Measurements from ENCODE around the gene TMEM11. TPM values are rescaled to one million over a fixed set of nuclear protein-coding genes. Genes with fewer than 3 reads are reported as not detected.
A peak's percentile ranks its signal among the peaks of the same experiment; 100 is the strongest.

Gene TMEM11
- total RNA-seq, 1 experiment from 2014 or later, result 32.5 TPM

DNA sequence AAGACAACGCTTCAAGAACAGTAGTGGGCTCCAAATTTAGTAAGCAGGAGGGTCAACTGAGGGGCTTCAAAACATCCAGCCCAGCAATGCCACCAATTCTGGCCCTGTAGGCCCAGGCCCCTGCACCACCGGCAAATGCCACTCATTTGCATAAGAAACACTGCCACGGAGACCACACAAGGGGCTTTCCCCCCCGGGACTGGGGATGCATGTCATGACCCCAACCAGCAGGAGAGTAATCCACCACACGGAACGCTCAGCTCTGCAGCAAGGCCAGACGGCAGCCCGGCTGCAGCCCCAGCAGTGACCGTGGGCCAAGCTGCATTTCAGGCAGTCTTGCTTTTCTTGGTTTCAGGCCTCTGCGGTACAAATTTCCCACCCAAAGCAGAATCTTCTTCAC lies 14.1 kb downstream of the TMEM11 start:
- Histone ChIP-seq H4K20me1 (ENCODE audit: control insufficient read depth, insufficient read depth, insufficient read length) (no peaks in the 10 kb centered on the region), H3K14ac (ENCODE audit: insufficient read depth, low read length) (no peak overlapping the region), H3K27ac (ENCODE audit: insufficient read length, low read depth, low read length) (no peak overlapping the region), H3K23me2 (ENCODE audit: insufficient read length, low read depth, low read length, poor library complexity, severe bottlenecking) (no peaks in the 10 kb centered on the region), H3K56ac (ENCODE audit: insufficient read length, low read depth, low read length) (no peak overlapping the region), H3T11ph (ENCODE audit: low read length) (no peak overlapping the region), H2BK20ac (ENCODE audit: low read depth, low read length, poor library complexity, severe bottlenecking) (no peak overlapping the region), H2BK15ac (ENCODE audit: low read depth, low read length) (no peak overlapping the region), H2BK5ac (ENCODE audit: insufficient read length, low read length) (no peak overlapping the region), H4K5ac (ENCODE audit: insufficient read length, low read depth, low read length) (no peak overlapping the region), H3K4me2 (ENCODE audit: insufficient read depth, insufficient read length, low read length) (no peak overlapping the region), H3K23ac (ENCODE audit: insufficient read length, low read depth, low read length) (no peak overlapping the region), H2AK5ac (ENCODE audit: insufficient read length, low read length) (no peak overlapping the region), H2BK120ac (ENCODE audit: low read depth, low read length, poor library complexity, severe bottlenecking) (no peak overlapping the region), H4K91ac (ENCODE audit: insufficient read length, low read depth, low read length) (no peak overlapping the region), H3K18ac (ENCODE audit: insufficient read length, low read depth, low read length) (no peak overlapping the region), H3K79me2 (ENCODE audit: insufficient read depth, low read length) (peaks cover 23% of the 10 kb centered on the region; the same call in 1 of the 2 replicates), H3K79me1 (ENCODE audit: insufficient read depth, low read depth, low read length, poor library complexity, severe bottlenecking) (peaks cover 7% of the 10 kb centered on the region), H2AFZ (ENCODE audit: low read length) (no peak overlapping the region), H2BK12ac (ENCODE audit: insufficient read length, low read depth, low read length) (no peak overlapping the region), H4K8ac (replicated peaks; ENCODE audit: insufficient read length, low read depth, low read length) (no peak overlapping the region), H3K9me3 (ENCODE audit: control insufficient read depth, low read depth, low read length) (no peaks in the 10 kb centered on the region), H3K27me3 (ENCODE audit: insufficient read depth, low read length) (no peaks in the 10 kb centered on the region), H3K9ac (ENCODE audit: extremely low read depth, insufficient read length, low read length) (no peak overlapping the region), H3K4ac (ENCODE audit: low read depth, low read length) (no peak overlapping the region), H3K4me1 (ENCODE audit: insufficient read depth, low read length) (peaks cover 13% of the 10 kb centered on the region; the same call in 1 of the 2 replicates)
- Mint-ChIP-seq H3K27me3 (ENCODE audit: low read depth) (no peaks in the 10 kb centered on the region), H3K4me1 (peaks cover 36 to 44% of the 10 kb centered on the region in 2 experiments), H3K9me3 (no peaks in the 10 kb centered on the region), H3K4me3 (peak overlapping the region; percentile 24 to 66; a peak in 4 of 5 replicates), H3K27ac (peak overlapping the region; percentile 33 to 76 (median 65); a peak in 4 of 7 replicates), H3K36me3 (ENCODE audit: insufficient read depth in 1 of 3, low read depth in 3 of 3) (peaks cover 21 to 34% (median 26%) of the 10 kb centered on the region in 3 experiments)
- peak; percentile 67 for DNase-seq
- TF ChIP-seq, protein P1, sequence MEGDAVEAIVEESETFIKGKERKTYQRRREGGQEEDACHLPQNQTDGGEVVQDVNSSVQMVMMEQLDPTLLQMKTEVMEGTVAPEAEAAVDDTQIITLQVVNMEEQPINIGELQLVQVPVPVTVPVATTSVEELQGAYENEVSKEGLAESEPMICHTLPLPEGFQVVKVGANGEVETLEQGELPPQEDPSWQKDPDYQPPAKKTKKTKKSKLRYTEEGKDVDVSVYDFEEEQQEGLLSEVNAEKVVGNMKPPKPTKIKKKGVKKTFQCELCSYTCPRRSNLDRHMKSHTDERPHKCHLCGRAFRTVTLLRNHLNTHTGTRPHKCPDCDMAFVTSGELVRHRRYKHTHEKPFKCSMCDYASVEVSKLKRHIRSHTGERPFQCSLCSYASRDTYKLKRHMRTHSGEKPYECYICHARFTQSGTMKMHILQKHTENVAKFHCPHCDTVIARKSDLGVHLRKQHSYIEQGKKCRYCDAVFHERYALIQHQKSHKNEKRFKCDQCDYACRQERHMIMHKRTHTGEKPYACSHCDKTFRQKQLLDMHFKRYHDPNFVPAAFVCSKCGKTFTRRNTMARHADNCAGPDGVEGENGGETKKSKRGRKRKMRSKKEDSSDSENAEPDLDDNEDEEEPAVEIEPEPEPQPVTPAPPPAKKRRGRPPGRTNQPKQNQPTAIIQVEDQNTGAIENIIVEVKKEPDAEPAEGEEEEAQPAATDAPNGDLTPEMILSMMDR (conservative IDR thresholded peaks at IDR 0.05), result no peak
- WGBS (ENCODE audit: extremely low coverage, insufficient read length, low lambda C conversion rate), result no CpG with 5 or more reads among the region's 10 CpGs
